Astrocyte (in vitro differentiated cells and primary cell): ENCODE measurements around the gene GALK1. TPM values are rescaled to one million over a fixed set of nuclear protein-coding genes. Genes with fewer than 3 reads are reported as not detected.

ENCODE experiments used
- DNase-seq: peaks from one replicate; pipeline ENCODE4 v3.0.0-alpha.2; 2010; ENCODE audit warnings: low read depth
- FAIRE-seq: peaks from 2 replicates; lab custom pipeline; 2011; peaks lifted over from hg19 to GRCh38; lab: Jason Lieb, UNC
- H2AFZ ChIP-seq: 2 replicates; pipeline ENCODE4 v1.6.0; 2012; ENCODE audit warnings: low read depth, low read length, inconsistent platforms
- H3K27ac ChIP-seq: 2 replicates; pipeline ENCODE4 v1.5.1; 2011; ENCODE audit warnings: low read depth, low read length, inconsistent platforms
- H3K27me3 ChIP-seq: 2 replicates; pipeline ENCODE4 v1.6.0; 2011; ENCODE audit warnings: low read length, inconsistent platforms; ENCODE audit not compliant: insufficient read depth
- H3K36me3 ChIP-seq: 2 replicates; pipeline ENCODE4 v1.5.1; 2011; ENCODE audit warnings: low read length, inconsistent platforms; ENCODE audit not compliant: insufficient read depth
- H3K4me1 ChIP-seq: 2 replicates; pipeline ENCODE4 v1.5.1; 2011; ENCODE audit warnings: low read length, inconsistent platforms; ENCODE audit not compliant: insufficient read depth
- H3K4me2 ChIP-seq: 2 replicates; pipeline ENCODE4 v1.6.0; 2012; ENCODE audit warnings: low read length, inconsistent platforms
- H3K4me3 ChIP-seq: 2 replicates; pipeline ENCODE4 v1.5.1; 2011; ENCODE audit warnings: low read depth, mild to moderate bottlenecking, low read length, inconsistent platforms; ENCODE audit not compliant: insufficient read depth
- H3K79me2 ChIP-seq: 2 replicates; pipeline ENCODE4 v1.6.0; 2012; ENCODE audit warnings: mild to moderate bottlenecking, low read length, inconsistent platforms; ENCODE audit not compliant: insufficient read depth
- H3K9ac ChIP-seq: 2 replicates; pipeline ENCODE4 v1.6.0; 2012; ENCODE audit warnings: mild to moderate bottlenecking, low read length, inconsistent platforms
- H3K9me3 ChIP-seq: 2 replicates; pipeline ENCODE4 v1.5.1; 2012; ENCODE audit warnings: low read depth, mild to moderate bottlenecking, low read length, inconsistent platforms; ENCODE audit not compliant: insufficient read depth
- H4K20me1 ChIP-seq: 2 replicates; pipeline ENCODE4 v1.6.0; 2012; ENCODE audit warnings: low read length, inconsistent platforms; ENCODE audit not compliant: insufficient read depth
- H3K27ac Mint-ChIP-seq: one replicate; pipeline ENCODE4 v1.8.0; 2021; ENCODE audit warnings: mild to moderate bottlenecking, mixed read lengths; ENCODE audit not compliant: unreplicated experiment
- H3K27me3 Mint-ChIP-seq: one replicate; pipeline ENCODE4 v1.8.0; 2021; ENCODE audit warnings: low read depth, mixed read lengths; ENCODE audit not compliant: unreplicated experiment
- H3K36me3 Mint-ChIP-seq: one replicate; pipeline ENCODE4 v1.8.0; 2021; ENCODE audit warnings: low read depth, mixed read lengths; ENCODE audit not compliant: unreplicated experiment
- H3K4me1 Mint-ChIP-seq: one replicate; pipeline ENCODE4 v1.8.0; 2021; ENCODE audit warnings: low read depth, mixed read lengths; ENCODE audit not compliant: unreplicated experiment
- H3K4me3 Mint-ChIP-seq: one replicate; pipeline ENCODE4 v1.8.0; 2021; ENCODE audit warnings: mild to moderate bottlenecking, moderate library complexity, mixed read lengths; ENCODE audit not compliant: unreplicated experiment
- H3K9me3 Mint-ChIP-seq: one replicate; pipeline ENCODE4 v1.8.0; 2021; ENCODE audit warnings: mild to moderate bottlenecking, mixed read lengths; ENCODE audit not compliant: unreplicated experiment
- CTCF ChIP-seq: IDR thresholded peaks from 2 replicates; pipeline ENCODE4 v1.5.1; 2011; ENCODE audit warnings: low read depth, mild to moderate bottlenecking, inconsistent platforms, low read length, moderate library complexity; ENCODE audit not compliant: insufficient read depth
- EZH2 ChIP-seq: IDR thresholded peaks from 2 replicates; pipeline ENCODE4 v1.6.1; 2012; ENCODE audit warnings: mild to moderate bottlenecking, low read length, inconsistent platforms; ENCODE audit not compliant: insufficient read depth
- total RNA-seq: library from RNA; stranded (reverse); gene quantifications from 2 replicates; pipeline ENCODE4 v1.2.1, GENCODE V29; 2021

GALK1 gene
- total RNA-seq, 1 donor from 2014 or later: 22.6 TPM

DNA sequence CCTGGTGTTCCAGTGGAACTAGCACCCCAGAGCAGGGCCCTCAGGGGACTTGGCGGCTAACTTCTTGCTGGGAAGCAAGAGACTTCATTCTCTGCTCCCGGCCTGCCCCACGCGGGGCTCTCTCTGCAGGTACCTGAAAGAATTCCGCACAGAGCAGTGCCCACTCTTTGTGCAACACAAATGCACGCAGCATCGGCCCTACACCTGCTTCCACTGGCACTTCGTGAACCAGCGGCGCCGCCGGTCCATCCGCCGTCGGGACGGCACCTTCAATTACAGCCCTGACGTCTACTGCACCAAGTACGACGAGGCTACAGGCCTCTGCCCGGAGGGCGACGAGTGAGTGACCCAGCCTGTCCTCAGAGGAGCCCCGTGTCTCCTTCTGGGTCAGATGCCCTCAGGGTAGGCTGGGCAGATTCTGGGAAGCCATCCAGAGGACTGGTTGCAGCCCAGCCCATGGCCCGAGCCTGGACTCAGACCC lies 44.7 kb upstream of the GALK1 start:
- H3K9me3 ChIP-seq: no peaks in the 10 kb centered on the region
- peaks cover 8% of the 10 kb centered on the region for H3K4me1 ChIP-seq
- H3K9me3 Mint-ChIP-seq: no peaks in the 10 kb centered on the region
- no peak overlapping the region for H2AFZ ChIP-seq
- peaks cover 12% of the 10 kb centered on the region for H3K36me3 Mint-ChIP-seq
- H3K9ac ChIP-seq: peak overlapping the region; percentile 13
- FAIRE-seq (no peak), DNase-seq (no peak)
- H4K20me1 ChIP-seq: peaks cover 44% of the 10 kb centered on the region
- H3K27me3 ChIP-seq: no peaks in the 10 kb centered on the region
- peak overlapping the region; percentile 39 for H3K4me2 ChIP-seq
- no peak overlapping the region for H3K4me3 Mint-ChIP-seq
- TF ChIP-seq EZH2: no peak
- TF ChIP-seq CTCF: no peak
- no peak overlapping the region for H3K4me3 ChIP-seq
- H3K36me3 ChIP-seq: peaks cover 9% of the 10 kb centered on the region
- no peak overlapping the region for H3K27ac Mint-ChIP-seq
- no peak overlapping the region for H3K27ac ChIP-seq
- H3K27me3 Mint-ChIP-seq: no peaks in the 10 kb centered on the region
- H3K4me1 Mint-ChIP-seq: peaks cover 10% of the 10 kb centered on the region
- H3K79me2 ChIP-seq: peaks cover 13% of the 10 kb centered on the region

GRCh38 chr17:75808905-75809621 lies 44.1 kb upstream of the GALK1 start:
- Histone ChIP-seq H3K4me1 (peaks cover 6% of the 10 kb centered on the region), H3K27ac (no peak overlapping the region), H3K27me3 (no peaks in the 10 kb centered on the region), H3K4me3 (no peak overlapping the region), H3K9me3 (no peaks in the 10 kb centered on the region), H2AFZ (no peak overlapping the region), H3K79me2 (peaks cover 13% of the 10 kb centered on the region), H4K20me1 (peaks cover 41% of the 10 kb centered on the region), H3K9ac (peak overlapping the region; percentile 13), H3K36me3 (peaks cover 9% of the 10 kb centered on the region), H3K4me2 (peak overlapping the region; percentile 39)
- no peaks in the 10 kb centered on the region for H3K9me3 Mint-ChIP-seq
- TF ChIP-seq EZH2 (no peak), CTCF (no peak)
- no peaks in the 10 kb centered on the region for H3K27me3 Mint-ChIP-seq
- H3K4me3 Mint-ChIP-seq: no peak overlapping the region
- H3K4me1 Mint-ChIP-seq: peaks cover 7% of the 10 kb centered on the region
- peaks cover 12% of the 10 kb centered on the region for H3K36me3 Mint-ChIP-seq
- DNase-seq: peak; percentile 85
- no peak for FAIRE-seq
- H3K27ac Mint-ChIP-seq: no peak overlapping the region

DNA sequence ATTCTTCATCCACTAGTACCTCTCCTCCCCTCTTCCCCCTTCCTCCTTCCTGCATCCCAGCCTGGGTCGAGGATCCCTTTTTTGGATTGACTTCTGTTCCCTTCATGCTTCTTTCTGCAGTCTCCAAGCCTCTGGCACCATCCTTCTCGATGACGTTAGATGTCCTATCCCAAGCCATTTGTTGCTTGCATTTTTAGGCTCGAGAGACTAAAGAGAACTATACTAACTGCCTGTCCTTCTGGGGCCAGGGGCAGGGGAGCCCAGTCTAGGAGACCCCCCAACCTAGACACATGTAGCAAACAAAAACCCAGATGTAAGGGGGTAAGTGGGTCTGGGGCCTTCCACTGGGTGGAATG lies 43.5 kb upstream of the GALK1 start:
- no peak overlapping the region for H3K9ac ChIP-seq
- H3K4me2 ChIP-seq: no peak overlapping the region
- Mint-ChIP-seq H3K27ac (no peak overlapping the region), H3K36me3 (peaks cover 12% of the 10 kb centered on the region), H3K4me3 (no peak overlapping the region), H3K9me3 (no peaks in the 10 kb centered on the region), H3K4me1 (peaks cover 7% of the 10 kb centered on the region), H3K27me3 (no peaks in the 10 kb centered on the region)
- DNase-seq: no peak
- peaks cover 13% of the 10 kb centered on the region for H3K79me2 ChIP-seq
- no peak overlapping the region for H2AFZ ChIP-seq
- no peak overlapping the region for H3K27ac ChIP-seq
- no peak for FAIRE-seq
- no peaks in the 10 kb centered on the region for H3K27me3 ChIP-seq
- no peak overlapping the region for H3K4me3 ChIP-seq
- peaks cover 6% of the 10 kb centered on the region for H3K4me1 ChIP-seq
- H3K9me3 ChIP-seq: no peaks in the 10 kb centered on the region
- no peak for TF ChIP-seq EZH2
- TF ChIP-seq CTCF: no peak
- peaks cover 9% of the 10 kb centered on the region for H3K36me3 ChIP-seq
- peaks cover 44% of the 10 kb centered on the region for H4K20me1 ChIP-seq
